GM12891 (cell line): ENCODE data around the gene SP6.
A peak's percentile ranks its signal among the peaks of the same experiment; 100 is the strongest.

Source experiments
- DNase-seq: peaks from one replicate; pipeline ENCODE4 v3.0.0; 2011; ENCODE audit warnings: low spot score; ENCODE audit not compliant: insufficient read length
- FAIRE-seq: peaks from 2 replicates; lab custom pipeline; 2011; peaks lifted over from hg19 to GRCh38; lab: Jason Lieb, UNC
- PAX5 ChIP-seq: IDR thresholded peaks from 2 replicates; pipeline ENCODE4 v1.6.1; 2011; ENCODE audit warnings: low read length, moderate library complexity, mild to moderate bottlenecking; ENCODE audit not compliant: insufficient read depth, severe bottlenecking
- POLR2A ChIP-seq: IDR thresholded peaks from 2 replicates; pipeline ENCODE4 v1.6.1; 2011; ENCODE audit warnings: low read depth, low read length, control low read depth
- POLR2AphosphoS5 ChIP-seq: IDR thresholded peaks from 2 replicates; pipeline ENCODE4 v1.6.1; 2011; ENCODE audit warnings: low read depth, low read length, control low read depth
- POU2F2 ChIP-seq: IDR thresholded peaks from 2 replicates; pipeline ENCODE4 v1.6.1; 2011; ENCODE audit warnings: low read depth, mild to moderate bottlenecking, control low read depth, low read length, moderate library complexity
- SPI1 ChIP-seq: IDR thresholded peaks from 2 replicates; pipeline ENCODE4 v1.6.1; 2011; ENCODE audit warnings: low read depth, low read length, control low read depth
- TAF1 ChIP-seq: IDR thresholded peaks from 2 replicates; pipeline ENCODE4 v1.6.1; 2011; ENCODE audit warnings: low read depth, low read length, control low read depth

The SP6 gene

DNA sequence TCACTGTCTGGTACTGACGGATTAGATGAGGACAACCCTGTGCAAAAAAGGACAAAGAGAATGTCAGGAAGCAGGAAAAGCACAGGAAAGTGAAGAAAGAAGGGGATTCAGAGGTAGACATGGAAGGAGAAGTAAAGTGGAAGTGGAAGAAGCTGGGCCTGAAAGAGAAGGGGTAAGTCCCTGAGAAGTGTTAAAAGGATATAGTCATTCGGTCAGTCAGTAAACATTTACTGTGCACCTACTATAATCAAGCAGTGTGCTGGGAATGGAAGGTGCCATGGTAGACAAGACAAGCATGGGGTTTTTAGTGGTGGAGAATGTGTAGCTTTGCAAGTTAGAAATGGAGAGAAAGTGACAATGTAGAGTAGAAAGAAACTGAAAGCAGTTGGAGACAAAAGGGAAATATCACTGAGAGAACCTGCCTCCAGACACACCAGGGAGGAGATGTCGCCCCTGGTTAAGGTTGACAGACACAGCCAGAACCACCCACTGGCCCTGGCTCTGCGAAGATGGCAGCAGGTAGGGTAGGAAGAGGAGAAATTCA, 40.7 kb upstream of the SP6 start:
- DNase-seq (no peak), FAIRE-seq (no peak)
- TF ChIP-seq POU2F2 = no peak
- TF ChIP-seq TAF1 = no peak
- no peak for TF ChIP-seq POLR2AphosphoS5
- TF ChIP-seq POLR2A = no peak
- TF ChIP-seq PAX5 = no peak
- TF ChIP-seq SPI1 = no peak

DNA sequence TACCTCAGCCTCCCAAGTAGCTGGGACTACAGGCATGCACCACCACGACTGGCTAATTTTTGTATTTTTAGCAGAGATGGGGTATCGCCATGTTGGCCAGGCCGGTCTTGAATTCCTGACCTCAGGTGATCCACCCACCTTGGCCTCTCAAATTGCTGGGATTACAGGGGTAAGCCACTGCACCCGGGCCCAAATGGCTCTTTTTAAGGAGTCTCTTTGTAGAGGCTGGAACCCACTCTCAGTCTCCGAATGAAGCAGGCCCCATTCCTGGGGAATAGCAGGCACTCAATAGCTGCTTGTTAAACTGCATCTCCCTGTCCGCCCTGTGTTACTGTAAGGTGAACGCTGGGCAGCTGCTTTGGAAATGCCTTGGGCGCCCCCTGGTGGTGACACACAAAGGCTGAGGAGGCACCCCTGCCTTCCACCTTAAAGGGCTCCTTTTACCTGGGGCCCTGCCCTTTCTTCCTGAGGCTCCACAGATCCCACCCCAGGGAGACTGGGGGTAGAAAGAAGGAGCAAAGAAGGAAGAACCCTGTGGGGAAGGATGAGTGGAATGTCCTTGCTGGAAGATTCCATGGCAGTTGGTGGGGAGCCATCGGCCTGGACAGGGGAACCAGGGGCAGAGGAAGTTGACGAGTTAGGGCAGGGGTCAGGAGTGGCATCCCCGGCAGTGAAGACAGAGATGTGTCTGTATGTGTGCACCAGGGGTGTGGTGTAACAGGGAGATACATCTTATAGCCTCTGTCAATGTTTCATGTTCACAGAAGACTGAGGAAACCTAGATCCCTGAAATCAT, 39.0 kb upstream of the SP6 start:
- FAIRE-seq = peak; percentile 41
- no peak for TF ChIP-seq POLR2A
- TF ChIP-seq TAF1 = no peak
- no peak for TF ChIP-seq POU2F2
- no peak for TF ChIP-seq PAX5
- no peak for TF ChIP-seq SPI1
- no peak for TF ChIP-seq POLR2AphosphoS5
- DNase-seq = peak; percentile 58

GRCh38 chr17:47888293-47888692, 37.3 kb upstream of the SP6 start:
- FAIRE-seq = no peak
- TF ChIP-seq SPI1 (no peak), TAF1 (no peak)
- no peak for DNase-seq

DNA sequence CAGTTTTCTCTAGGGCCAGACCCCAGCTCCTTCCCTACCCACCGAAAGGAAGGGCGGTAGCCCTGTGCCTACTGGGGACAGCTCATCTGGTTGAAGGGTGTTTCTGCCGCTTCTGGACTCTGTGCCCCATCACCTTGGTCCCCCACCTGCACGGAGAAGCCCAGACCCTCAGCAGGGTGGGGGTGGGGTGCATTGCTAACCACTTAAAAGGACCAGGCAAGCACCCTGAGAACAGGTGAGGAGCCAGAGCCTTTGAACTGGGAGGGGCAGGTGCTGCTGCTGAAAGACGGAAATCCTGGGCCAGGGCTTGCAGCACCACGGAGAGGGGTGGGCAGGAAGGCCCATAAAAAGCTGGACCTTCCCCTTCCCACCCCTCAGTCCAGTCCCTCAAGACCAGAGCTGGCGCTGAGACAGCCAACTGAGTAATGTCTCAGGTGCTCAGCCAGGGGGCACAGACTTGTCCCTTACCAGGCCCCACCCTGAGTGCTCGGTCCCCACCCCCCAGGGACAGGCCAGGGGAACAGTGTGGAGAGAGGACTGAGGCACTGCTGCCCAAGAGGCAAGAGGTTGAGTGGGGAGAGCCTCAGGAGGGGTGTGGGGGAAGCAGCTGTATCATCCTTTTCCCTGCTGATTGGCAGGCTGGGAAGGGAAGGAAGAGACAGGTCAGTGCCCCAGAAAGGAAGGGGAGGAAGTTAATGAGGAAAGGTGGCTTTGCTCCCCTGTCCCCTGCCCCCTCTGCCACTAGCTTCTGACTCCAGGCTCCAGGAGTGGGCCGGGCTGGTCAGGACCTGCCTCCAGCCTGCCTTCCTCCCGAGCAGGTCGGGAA, 34.2 kb upstream of the SP6 start:
- TF ChIP-seq POLR2AphosphoS5 (no peak), PAX5 (no peak), POU2F2 (no peak), TAF1 (no peak), SPI1 (no peak), POLR2A (no peak)
- FAIRE-seq (no peak), DNase-seq (no peak)

DNA sequence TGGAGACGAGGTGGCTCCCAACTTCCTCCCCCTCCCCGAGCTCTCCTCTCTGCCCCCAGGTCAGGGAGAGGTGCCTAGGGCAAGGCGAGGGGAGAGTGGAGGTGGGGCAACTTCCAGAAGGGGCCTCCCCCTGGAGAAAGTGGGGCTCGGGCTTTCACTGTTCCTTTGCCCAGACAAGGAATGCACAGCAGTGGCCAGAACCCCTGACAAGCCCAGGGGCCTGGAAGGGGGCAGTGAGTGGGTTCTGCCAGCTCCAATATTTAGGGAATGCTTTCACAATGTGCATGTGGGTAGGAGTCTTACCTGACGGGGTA, 33.4 kb upstream of the SP6 start:
- DNase-seq (no peak), FAIRE-seq (no peak)
- TF ChIP-seq SPI1 (no peak), TAF1 (no peak), POLR2A (no peak), POU2F2 (no peak), POLR2AphosphoS5 (no peak), PAX5 (no peak)

DNA sequence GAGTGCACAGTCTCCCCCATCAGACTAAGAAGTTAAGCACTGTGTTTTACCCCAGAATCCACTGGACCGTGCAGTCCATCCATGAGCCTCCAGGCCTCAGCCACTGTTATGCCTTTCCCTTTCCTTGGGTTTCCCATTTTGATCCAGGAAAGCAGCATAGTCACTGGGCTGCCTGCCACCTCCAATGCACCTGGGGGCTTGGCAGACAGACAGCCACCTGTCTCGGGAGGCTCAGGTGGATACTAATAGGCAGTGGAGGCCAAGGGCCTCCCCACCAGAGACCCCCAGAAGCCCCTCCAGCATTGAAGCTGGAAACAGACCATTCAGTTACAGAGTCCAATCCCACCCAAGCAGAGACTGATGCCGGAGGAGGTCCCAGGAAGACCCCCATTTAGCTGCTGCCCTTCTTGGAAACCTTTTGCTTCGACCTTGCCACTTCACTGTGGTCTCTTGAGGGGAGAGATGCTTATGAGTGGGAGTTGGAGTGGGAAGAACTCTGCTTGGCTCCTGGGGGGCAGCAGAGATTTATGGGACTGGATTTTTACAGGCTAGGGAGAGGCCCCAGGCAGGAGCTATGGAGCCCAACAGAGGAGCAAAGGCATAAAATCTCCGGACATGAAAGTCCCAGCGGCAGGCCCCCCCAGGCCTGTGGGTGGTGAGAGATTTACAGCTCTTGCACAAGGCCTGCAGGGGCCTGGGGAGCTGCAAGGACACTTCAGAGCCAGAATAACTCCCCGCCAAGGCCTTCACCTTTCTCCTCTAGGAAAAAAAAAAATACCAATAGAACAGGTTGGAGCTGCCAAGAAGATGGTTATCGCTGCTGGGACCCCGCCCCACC, 32.8 kb upstream of the SP6 start:
- no peak for DNase-seq
- FAIRE-seq = no peak
- TF ChIP-seq POLR2A (no peak), SPI1 (no peak), POLR2AphosphoS5 (no peak), TAF1 (no peak), PAX5 (no peak)

DNA sequence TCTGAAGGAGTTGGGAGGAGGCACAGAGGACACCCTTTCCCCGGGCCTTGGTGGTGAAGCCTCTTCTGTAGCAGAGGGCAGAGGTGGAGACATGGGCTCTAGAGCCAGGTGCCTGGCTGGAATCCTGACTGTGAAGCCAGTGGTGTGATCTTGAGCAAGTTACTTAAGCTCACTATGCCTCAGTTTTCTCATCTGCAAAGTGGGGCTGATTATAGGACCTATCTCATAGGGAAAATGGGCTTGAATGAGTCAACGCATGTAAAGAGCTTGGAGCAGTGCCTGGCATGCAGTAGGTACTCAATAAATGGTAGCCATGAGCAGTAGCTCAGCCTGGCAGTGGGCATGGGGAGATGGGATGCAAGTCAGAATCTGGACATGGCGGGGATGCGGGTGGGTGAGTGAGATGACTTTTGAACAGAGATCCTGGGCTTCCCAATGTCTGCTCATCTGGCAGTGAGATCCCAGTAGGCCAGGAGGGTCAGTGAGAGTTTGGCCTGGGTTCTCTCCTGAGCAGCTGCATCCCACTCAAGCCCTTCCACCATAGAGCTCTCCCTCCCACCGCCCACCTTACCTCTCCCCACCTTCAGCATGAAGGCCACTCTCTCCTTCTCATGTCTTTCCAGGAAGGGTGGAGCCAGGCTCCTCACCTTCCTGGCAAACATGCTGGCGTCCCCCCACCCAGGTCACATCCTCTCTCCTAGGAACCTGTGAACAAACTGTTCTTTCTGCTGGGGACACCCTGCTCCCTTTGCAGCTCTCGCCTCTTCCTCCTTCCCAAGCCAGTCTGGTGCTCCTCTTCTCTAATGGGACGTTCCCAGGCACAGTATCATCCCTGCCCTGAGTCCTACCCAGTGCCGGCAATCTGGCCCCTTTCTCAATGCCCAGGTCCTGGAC, 32.0 kb upstream of the SP6 start:
- no peak for TF ChIP-seq POU2F2
- TF ChIP-seq SPI1 = no peak
- no peak for TF ChIP-seq POLR2AphosphoS5
- no peak for TF ChIP-seq TAF1
- no peak for TF ChIP-seq POLR2A
- no peak for TF ChIP-seq PAX5
- FAIRE-seq = no peak
- no peak for DNase-seq

GRCh38 chr17:47882247-47882646, 31.3 kb upstream of the SP6 start:
- FAIRE-seq (no peak), DNase-seq (no peak)
- TF ChIP-seq POU2F2 (no peak), TAF1 (no peak), POLR2A (no peak), SPI1 (no peak), POLR2AphosphoS5 (no peak), PAX5 (no peak)

- TF ChIP-seq POLR2A = no peak
- no peak for TF ChIP-seq POLR2AphosphoS5
- no peak for TF ChIP-seq POU2F2
- TF ChIP-seq SPI1 = no peak
- TF ChIP-seq TAF1 = no peak
- TF ChIP-seq PAX5 = no peak
- FAIRE-seq = no peak
- no peak for DNase-seq
Observed at GRCh38 chr17:47879776-47880454, 29.0 kb upstream of the SP6 start.
